Tibial nerve (tissue), 4 donors: ENCODE results near the gene HMX2.

Experiments
- CTCF ChIP-seq, 5 experiments: fragments of 200-600 bp in 3 of 5; fragments of 450-650 bp in 2 of 5; sonication (generic) in 3 of 5; IDR thresholded peaks; one replicate each; pipeline ENCODE4 v1.5.1; 2016 to 2019; ENCODE audit warnings: antibody characterized with exemption in 5 of 5, mild to moderate bottlenecking in 3 of 5, moderate library complexity in 2 of 5
- EP300 ChIP-seq, 2 donors: sonication (generic); formaldehyde crosslinking; IDR thresholded peaks; one replicate each; pipeline ENCODE4 v1.6.1; 2017; ENCODE audit warnings: antibody characterized with exemption in 2 of 2, mild to moderate bottlenecking in 1 of 2
- POLR2A ChIP-seq, 2 donors: fragments of 450-650 bp; IDR thresholded peaks; one replicate each; pipeline ENCODE4 v1.6.1; 2017; ENCODE audit warnings: antibody characterized with exemption in 2 of 2, mild to moderate bottlenecking in 2 of 2, moderate library complexity in 2 of 2

GRCh38 chr10:123140164-123140982, 7.6 kb upstream of the HMX2 start:
- TF ChIP-seq CTCF (IDR thresholded peaks at IDR 0.05) (no peak), POLR2A (IDR thresholded peaks at IDR 0.05) (no peak), EP300 (IDR thresholded peaks at IDR 0.05) (no peak)
